HFF-Myc (cell line): ENCODE results near the gene NPTN.

Experiments used
- DNase-seq: peaks from one replicate; pipeline ENCODE4 v3.0.0-alpha.2; 2011; ENCODE audit warnings: low read depth; ENCODE audit errors: extremely low read depth
- H3K4me3 ChIP-seq: replicated peaks from 2 replicates; pipeline ENCODE4 v1.5.1; 2011; ENCODE audit warnings: low read depth, mild to moderate bottlenecking, control low read depth, low read length
- CTCF ChIP-seq: IDR thresholded peaks from 2 replicates; pipeline ENCODE4 v1.5.1; 2012; ENCODE audit warnings: mild to moderate bottlenecking, low read depth, low read length, control low read depth; ENCODE audit errors: missing control alignments

The NPTN gene

GRCh38 chr15:73633991-73634495 is 854 bp upstream of the NPTN start:
- TF ChIP-seq CTCF, result no peak
- peak overlapping the region; percentile 87 for H3K4me3 ChIP-seq
- peak; percentile 87 for DNase-seq

GRCh38 chr15:73632670-73633058 is 525 bp downstream of the NPTN start:
- H3K4me3 ChIP-seq, result peak overlapping the region; percentile 87
- no peak for TF ChIP-seq CTCF
- no peak for DNase-seq

GRCh38 chr15:73631915-73632669 is 1.1 kb downstream of the NPTN start:
- DNase-seq, result no peak
- TF ChIP-seq CTCF, result no peak
- H3K4me3 ChIP-seq, result peak overlapping the region; percentile 87

- TF ChIP-seq CTCF, result no peak
- H3K4me3 ChIP-seq, result peak overlapping the region; percentile 87
- DNase-seq, result no peak
These were observed 2.2 kb downstream of the NPTN start for GRCh38 chr15:73630921-73631362.

GRCh38 chr15:73629798-73630429 is 3.3 kb downstream of the NPTN start:
- DNase-seq, result no peak
- no peak overlapping the region for H3K4me3 ChIP-seq
- TF ChIP-seq CTCF, result no peak

- TF ChIP-seq CTCF, result no peak
- no peak for DNase-seq
- H3K4me3 ChIP-seq, result no peak overlapping the region
These were observed 4.0 kb downstream of the NPTN start for GRCh38 chr15:73628976-73629797.
